Measurements from ENCODE around the gene CNOT4.

CNOT4 gene

GRCh38 chr7:135411098-135411497, 98.8 kb downstream of the CNOT4 start:
- TF ChIP-seq TEAD4 (IDR thresholded peaks at IDR 0.05): no peak

- TF ChIP-seq TEAD4 (IDR thresholded peaks at IDR 0.05) (no peak), ZBTB7A (IDR thresholded peaks at IDR 0.05; ENCODE audit: low read depth) (no peak), TAF1 (IDR thresholded peaks at IDR 0.05; ENCODE audit: low read depth) (no peak), TCF12 (IDR thresholded peaks at IDR 0.05; ENCODE audit: low read depth) (no peak), REST (IDR thresholded peaks at IDR 0.05; ENCODE audit: low read depth) (no peak), CREB1 (IDR thresholded peaks at IDR 0.05; ENCODE audit: low read depth) (no peak), RAD21 (IDR thresholded peaks at IDR 0.05; ENCODE audit: low read depth) (no peak), USF1 (IDR thresholded peaks at IDR 0.05) (no peak), YY1 (IDR thresholded peaks at IDR 0.05; ENCODE audit: low read depth) (no peak)
Observed at GRCh38 chr7:135410543-135410942, 99.4 kb downstream of the CNOT4 start.

GRCh38 chr7:135409845-135410542, 99.9 kb downstream of the CNOT4 start:
- TF ChIP-seq FOXM1 (IDR thresholded peaks at IDR 0.05; ENCODE audit: borderline replicate concordance, low read depth): no peak
- TF ChIP-seq EGR1 (IDR thresholded peaks at IDR 0.05): no peak
- TF ChIP-seq RAD21 (IDR thresholded peaks at IDR 0.05; ENCODE audit: low read depth): no peak
- TF ChIP-seq REST (IDR thresholded peaks at IDR 0.05; ENCODE audit: low read depth): no peak
- TF ChIP-seq CREB1 (IDR thresholded peaks at IDR 0.05; ENCODE audit: low read depth): no peak

- no peak for TF ChIP-seq EGR1 (IDR thresholded peaks at IDR 0.05)
- no peak for TF ChIP-seq CEBPB (IDR thresholded peaks at IDR 0.05)
- TF ChIP-seq REST (IDR thresholded peaks at IDR 0.05; ENCODE audit: low read depth): no peak
- no peak for TF ChIP-seq ZBTB7A (IDR thresholded peaks at IDR 0.05; ENCODE audit: low read depth)
- no peak for TF ChIP-seq MAX (IDR thresholded peaks at IDR 0.05)
Observed at GRCh38 chr7:135407884-135408283, 102.0 kb downstream of the CNOT4 start.

GRCh38 chr7:135406918-135407317, 103.0 kb downstream of the CNOT4 start:
- no peak for TF ChIP-seq TCF12 (IDR thresholded peaks at IDR 0.05; ENCODE audit: low read depth)
- TF ChIP-seq EP300 (IDR thresholded peaks at IDR 0.05; ENCODE audit: borderline replicate concordance): no peak
- no peak for TF ChIP-seq REST (IDR thresholded peaks at IDR 0.05; ENCODE audit: low read depth)
- TF ChIP-seq TEAD4 (IDR thresholded peaks at IDR 0.05): no peak
- TF ChIP-seq TAF1 (IDR thresholded peaks at IDR 0.05; ENCODE audit: low read depth): no peak
- TF ChIP-seq ZBTB7A (IDR thresholded peaks at IDR 0.05; ENCODE audit: low read depth): no peak
- TF ChIP-seq CREB1 (IDR thresholded peaks at IDR 0.05; ENCODE audit: low read depth): no peak
- TF ChIP-seq CEBPB (IDR thresholded peaks at IDR 0.05): no peak
- no peak for TF ChIP-seq USF1 (IDR thresholded peaks at IDR 0.05)
- TF ChIP-seq NFIC (IDR thresholded peaks at IDR 0.05): no peak
- no peak for TF ChIP-seq RAD21 (IDR thresholded peaks at IDR 0.05; ENCODE audit: low read depth)
- TF ChIP-seq FOXM1 (IDR thresholded peaks at IDR 0.05; ENCODE audit: borderline replicate concordance, low read depth): no peak
- TF ChIP-seq YY1 (IDR thresholded peaks at IDR 0.05; ENCODE audit: low read depth): no peak
- TF ChIP-seq MAX (IDR thresholded peaks at IDR 0.05): no peak
- no peak for TF ChIP-seq EGR1 (IDR thresholded peaks at IDR 0.05)
